Transverse colon (tissue), 4 donors: Measurements from ENCODE around the gene LYSMD2. TPM values are rescaled to one million over a fixed set of nuclear protein-coding genes. Genes with fewer than 3 reads are reported as not detected.

Source experiments
- DNase-seq: peaks from one replicate; pipeline ENCODE4 v3.0.0-alpha.2; 2019
- H3K27ac ChIP-seq, 4 donors: fragments of 200-600 bp; sonication (generic); 2 replicates each; pipeline ENCODE4 v1.5.1; 2016 to 2018; ENCODE audit warnings: inconsistent platforms in 4 of 4
- H3K27me3 ChIP-seq: fragments of 200-600 bp; sonication (generic); 2 replicates; pipeline ENCODE4 v1.5.1; 2017; ENCODE audit warnings: inconsistent platforms
- H3K36me3 ChIP-seq, 4 donors: fragments of 200-600 bp; sonication (generic); 2 replicates each; pipeline ENCODE4 v1.5.1; 2017 to 2019; ENCODE audit warnings: inconsistent platforms in 4 of 4
- H3K4me1 ChIP-seq, 4 donors: fragments of 200-600 bp; sonication (generic); 2 replicates each; pipeline ENCODE4 v1.5.1; 2017 to 2020; ENCODE audit warnings: inconsistent platforms in 4 of 4
- H3K4me3 ChIP-seq, 4 donors: fragments of 200-600 bp; sonication (generic); 1 replicate in 1 of 4; 2 replicates in 3 of 4; pipeline versions ENCODE4 v1.5.1 to v1.6.1; 2017 to 2019; ENCODE audit warnings: inconsistent platforms in 4 of 4
- H3K9me3 ChIP-seq, 2 donors: fragments of 200-600 bp; sonication (generic); 2 replicates each; pipeline ENCODE4 v1.5.1; 2017 to 2019; ENCODE audit warnings: inconsistent platforms in 2 of 2
- EP300 ChIP-seq: sonication (generic); formaldehyde crosslinking; IDR thresholded peaks from one replicate; pipeline ENCODE4 v1.6.1; 2017; ENCODE audit warnings: antibody characterized with exemption, low read depth
- POLR2A ChIP-seq: fragments of 450-650 bp; IDR thresholded peaks from one replicate; pipeline ENCODE4 v1.6.1; 2016; ENCODE audit warnings: antibody characterized with exemption, mild to moderate bottlenecking, moderate library complexity
- POLR2AphosphoS5 ChIP-seq, 3 donors: sonication (generic); formaldehyde crosslinking; IDR thresholded peaks; one replicate each; pipeline ENCODE4 v1.6.1; 2016; ENCODE audit warnings: antibody characterized with exemption in 3 of 3
- WGBS, 2 donors: methylation state at CpG; one replicate each; pipeline ENCODE4 v1.1.5; 2018; ENCODE audit warnings: low coverage in 1 of 2; 5-methylcytosine and 5-hydroxymethylcytosine counted together
- in situ Hi-C, 4 donors: fragments of 200-750 bp; cut with MboI; loops; one replicate each; pipeline versions ENCODE4 v1.15.0 to v1.15.1; 2017; ENCODE audit warnings: low sequenced_read_pairs in 3 of 4, low pct_ligation_motif_present in 1 of 4, low pct_unique_long_range_greater_than_20kb in 1 of 4
- intact Hi-C: fragments of 100-400 bp; cut with DNase I; formaldehyde crosslinking; loops from one replicate; pipeline ENCODE4 v1.15.1; 2023; ENCODE audit warnings: low total_unique reads
- total RNA-seq, 4 donors: library from RNA; depleted of rRNA; stranded (reverse); fragments of >200 nt; gene quantifications; one replicate each; pipeline ENCODE4 v1.1.0, GENCODE V29; 2016
- TF ChIP-seq, protein P1 (sequence below), 5 experiments: fragments of 200-600 bp in 3 of 5; fragments of 450-650 bp in 2 of 5; sonication (generic) in 3 of 5; IDR thresholded peaks; 1 replicate in 2 of 5; 2 replicates in 3 of 5; pipeline ENCODE4 v1.5.1; 2016 to 2017; ENCODE audit warnings: antibody characterized with exemption in 5 of 5, inconsistent platforms in 3 of 5, mild to moderate bottlenecking in 2 of 5, moderate library complexity in 1 of 5

The LYSMD2 gene
- total RNA-seq, 4 donors from 2014 or later = 2.2 to 9.2 (median 4.4) TPM

DNA sequence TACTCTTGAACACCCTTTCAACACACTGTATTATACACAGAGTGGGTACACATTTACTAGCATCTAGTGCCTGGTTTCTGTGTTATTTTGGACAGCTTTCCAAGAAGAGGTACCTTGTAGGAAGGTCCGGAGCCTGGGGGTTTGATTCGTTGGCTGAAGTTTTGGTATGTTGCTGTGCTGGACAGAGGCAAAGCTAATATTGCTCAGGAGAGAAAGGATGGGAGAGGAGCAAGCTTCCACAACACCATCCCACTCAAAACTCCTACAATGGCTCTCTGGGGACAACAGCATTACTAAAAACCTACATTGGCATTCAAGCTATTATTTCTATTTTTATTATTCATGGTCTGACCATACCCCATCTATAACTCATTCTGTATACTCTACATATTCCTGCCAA lies 1.1 kb upstream of the LYSMD2 start:
- WGBS, 2 donors = 79 to 100% methylated on average over 1 to 2 of the region's 2 CpGs
- H3K4me3 ChIP-seq = no peak overlapping the region
- peaks cover 0 to 30% (median 17%) of the 10 kb centered on the region in 4 donors for H3K4me1 ChIP-seq
- TF ChIP-seq, protein P1, sequence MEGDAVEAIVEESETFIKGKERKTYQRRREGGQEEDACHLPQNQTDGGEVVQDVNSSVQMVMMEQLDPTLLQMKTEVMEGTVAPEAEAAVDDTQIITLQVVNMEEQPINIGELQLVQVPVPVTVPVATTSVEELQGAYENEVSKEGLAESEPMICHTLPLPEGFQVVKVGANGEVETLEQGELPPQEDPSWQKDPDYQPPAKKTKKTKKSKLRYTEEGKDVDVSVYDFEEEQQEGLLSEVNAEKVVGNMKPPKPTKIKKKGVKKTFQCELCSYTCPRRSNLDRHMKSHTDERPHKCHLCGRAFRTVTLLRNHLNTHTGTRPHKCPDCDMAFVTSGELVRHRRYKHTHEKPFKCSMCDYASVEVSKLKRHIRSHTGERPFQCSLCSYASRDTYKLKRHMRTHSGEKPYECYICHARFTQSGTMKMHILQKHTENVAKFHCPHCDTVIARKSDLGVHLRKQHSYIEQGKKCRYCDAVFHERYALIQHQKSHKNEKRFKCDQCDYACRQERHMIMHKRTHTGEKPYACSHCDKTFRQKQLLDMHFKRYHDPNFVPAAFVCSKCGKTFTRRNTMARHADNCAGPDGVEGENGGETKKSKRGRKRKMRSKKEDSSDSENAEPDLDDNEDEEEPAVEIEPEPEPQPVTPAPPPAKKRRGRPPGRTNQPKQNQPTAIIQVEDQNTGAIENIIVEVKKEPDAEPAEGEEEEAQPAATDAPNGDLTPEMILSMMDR (IDR thresholded peaks at IDR 0.05) = no peak
- H3K27ac ChIP-seq = peak overlapping the region; percentile 87 to 96 (median 91)
- intact Hi-C loops (no loop called here), in situ Hi-C loops (no loop called here)
- no peaks in the 10 kb centered on the region for H3K36me3 ChIP-seq
- no peaks in the 10 kb centered on the region for H3K27me3 ChIP-seq
- DNase-seq = no peak
- no peaks in the 10 kb centered on the region for H3K9me3 ChIP-seq

DNA sequence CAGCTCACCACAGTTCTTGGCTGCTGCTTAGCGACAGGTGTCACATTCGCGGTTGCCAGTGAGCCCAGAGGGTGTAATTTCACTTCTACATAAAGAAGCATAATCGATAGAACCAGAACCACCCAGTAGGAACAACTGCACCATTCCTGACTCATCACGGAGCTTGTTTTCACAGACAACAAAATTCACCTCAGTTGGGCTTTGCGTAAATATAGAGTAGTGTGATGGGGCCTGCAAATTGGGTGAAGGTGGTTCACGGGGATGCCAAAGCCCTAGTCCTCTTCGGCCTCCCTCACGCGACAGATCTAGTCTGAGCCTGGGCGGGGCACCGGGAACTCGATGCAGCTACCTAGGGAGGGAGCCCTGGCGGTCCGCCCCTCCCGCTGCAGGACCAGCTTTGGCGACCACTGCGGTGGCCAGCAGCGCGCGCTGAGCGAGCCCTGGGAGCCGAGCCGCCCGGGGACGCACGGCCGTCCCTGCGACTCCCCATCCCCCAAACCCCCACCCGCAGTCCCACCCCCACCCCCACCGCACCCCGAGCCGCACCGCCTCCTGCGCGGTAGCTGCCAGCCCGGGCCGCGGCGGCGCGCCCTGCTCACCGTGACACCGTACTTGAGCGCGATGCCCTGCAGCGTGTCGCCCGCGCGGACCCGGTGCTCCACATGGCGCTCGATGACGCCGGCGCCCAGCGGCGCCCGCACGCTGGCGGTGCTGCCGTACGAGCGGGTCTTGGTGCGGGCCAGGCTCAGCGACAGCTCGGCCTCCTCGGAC lies 519 bp downstream of the LYSMD2 start:
- intact Hi-C loops = no loop called here
- peak; percentile 67 for DNase-seq
- Histone ChIP-seq H3K9me3 (no peaks in the 10 kb centered on the region), H3K27ac (peak overlapping the region; percentile 87 to 96 (median 91)), H3K36me3 (no peaks in the 10 kb centered on the region), H3K27me3 (no peaks in the 10 kb centered on the region), H3K4me1 (peaks cover 6 to 42% (median 23%) of the 10 kb centered on the region in 4 donors), H3K4me3 (peak overlapping the region; percentile 58 to 90 (median 64))
- in situ Hi-C loops = no loop called here
- WGBS, 2 donors = 0 to 2% methylated on average over 2 to 49 of the region's 69 CpGs
- TF ChIP-seq, protein P1 (IDR thresholded peaks at IDR 0.05) = no peak
- no peak for TF ChIP-seq POLR2A
- no peak for TF ChIP-seq POLR2AphosphoS5 (IDR thresholded peaks at IDR 0.05)
- TF ChIP-seq EP300 = no peak

- H3K4me1 ChIP-seq = peaks cover 10 to 51% (median 31%) of the 10 kb centered on the region in 4 donors
- TF ChIP-seq, protein P1 (IDR thresholded peaks at IDR 0.05) = no peak
- TF ChIP-seq POLR2AphosphoS5 (IDR thresholded peaks at IDR 0.05) (no peak), POLR2A (no peak), EP300 (no peak)
- intact Hi-C loops = no loop called here
- 51 to 55% methylated on average over 3 of the region's 3 CpGs for WGBS, 2 donors
- no peak for DNase-seq
- in situ Hi-C loops = no loop called here
- no peaks in the 10 kb centered on the region for H3K9me3 ChIP-seq
- H3K27ac ChIP-seq = peak overlapping the region; percentile 87 to 96 (median 91)
- no peaks in the 10 kb centered on the region for H3K27me3 ChIP-seq
- peak overlapping the region in 2 of 4 donors; percentile 58 to 90 for H3K4me3 ChIP-seq
- H3K36me3 ChIP-seq = no peaks in the 10 kb centered on the region
These were observed 1.4 kb downstream of the LYSMD2 start for GRCh38 chr15:51736069-51736468.

DNA sequence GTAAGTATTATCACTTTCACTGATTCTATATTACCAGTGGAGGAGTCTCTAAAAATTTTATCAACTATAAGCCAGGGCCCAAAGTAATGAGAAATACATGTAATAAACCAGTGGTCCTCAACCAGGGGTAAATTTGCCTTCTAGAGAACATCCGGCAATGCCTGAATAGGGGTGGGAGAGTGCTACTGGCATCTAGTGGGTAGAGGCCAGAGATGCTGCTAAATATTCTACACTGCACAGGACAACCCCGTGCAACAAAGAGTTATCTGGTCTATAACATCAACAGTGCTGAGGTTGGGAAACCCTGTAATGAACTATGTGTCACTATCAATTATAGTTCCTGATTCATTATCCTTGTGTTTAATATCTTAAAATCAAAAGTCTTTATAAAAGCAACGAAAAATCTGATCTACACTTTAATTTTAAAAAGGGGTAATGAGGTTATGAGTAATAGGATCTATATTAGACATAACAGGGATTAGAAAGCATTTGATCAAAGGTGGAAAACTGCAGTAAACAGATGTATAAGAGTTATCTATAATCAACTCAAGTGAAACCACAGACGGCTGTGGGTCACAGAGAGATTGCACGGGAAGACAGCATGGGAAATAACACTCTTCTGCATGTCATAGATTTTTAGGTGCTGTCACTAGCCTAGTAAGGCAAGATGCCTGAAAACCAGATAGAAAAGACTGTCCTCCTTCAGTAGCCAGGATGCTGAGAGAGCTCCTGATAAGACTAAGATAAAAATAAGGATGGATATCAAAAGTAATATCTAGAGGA lies 2.0 kb downstream of the LYSMD2 start:
- no peaks in the 10 kb centered on the region for H3K27me3 ChIP-seq
- DNase-seq = no peak
- WGBS, 2 donors = 52 to 59% methylated on average over 4 to 5 of the region's 5 CpGs
- H3K4me3 ChIP-seq = peak overlapping the region in 1 of 4 donors; percentile 58
- no peaks in the 10 kb centered on the region for H3K9me3 ChIP-seq
- intact Hi-C loops (no loop called here), in situ Hi-C loops (no loop called here)
- TF ChIP-seq, protein P1 (IDR thresholded peaks at IDR 0.05) = no peak
- TF ChIP-seq POLR2AphosphoS5 (IDR thresholded peaks at IDR 0.05) (no peak), POLR2A (no peak), EP300 (no peak)
- H3K4me1 ChIP-seq = peaks cover 14 to 55% (median 35%) of the 10 kb centered on the region in 4 donors
- peak overlapping the region; percentile 87 to 96 (median 91) for H3K27ac ChIP-seq
- H3K36me3 ChIP-seq = no peaks in the 10 kb centered on the region
